ENCODE data around the gene KRTAP20-2. TPM values are rescaled to one million over a fixed set of nuclear protein-coding genes. Genes with fewer than 3 reads are reported as not detected.

The KRTAP20-2 gene
- total and polyA plus RNA-seq, 2 donors (not counting 1 experiment from before 2014, with no cell fraction given) = not detected

- TF ChIP-seq CTCF (conservative IDR thresholded peaks at IDR 0.05 in 1 of 2, IDR thresholded peaks at IDR 0.05 in 1 of 2; ENCODE audit: low read depth in 1 of 2, low read length in 2 of 2) (no peak), EZH2 (IDR thresholded peaks at IDR 0.05; ENCODE audit: low read length, missing control alignments) (no peak)
- H3K4me2 ChIP-seq (ENCODE audit: extremely low read depth, insufficient read depth, low read length) = no peak within 1 kb of the TSS
- no peak for DNase-seq (ENCODE audit: low read depth in 2 of 2)
These were observed 36.2 kb upstream of the KRTAP20-2 start, which contains the start of gene KRTAP6-2 for GRCh38 chr21:30598802-30599201. KRTAP6-2 (minus strand) TSS chr21:30598902; CDS start chr21:30598874, 28 bp downstream.

GRCh38 chr21:30600787-30601186 lies 34.2 kb upstream of the KRTAP20-2 start, which contains the start of gene KRTAP22-1:
KRTAP22-1 (plus strand) TSS chr21:30601087.
- H3K79me2 ChIP-seq (ENCODE audit: control insufficient read depth, insufficient read depth, low read length) = no peaks in the 10 kb centered on the region
- H3K4me2 ChIP-seq (ENCODE audit: extremely low read depth, insufficient read depth, low read length) = no peak within 1 kb of the TSS
- no peak within 1 kb of the TSS for H3K27ac ChIP-seq (ENCODE audit: insufficient read depth, low read length)
- H2AFZ ChIP-seq (ENCODE audit: low read length) = no peak within 1 kb of the TSS
- no peak for TF ChIP-seq EZH2 (IDR thresholded peaks at IDR 0.05; ENCODE audit: low read length, missing control alignments)
- TF ChIP-seq CTCF (conservative IDR thresholded peaks at IDR 0.05 in 1 of 2, IDR thresholded peaks at IDR 0.05 in 1 of 2; ENCODE audit: low read depth in 1 of 2, low read length in 2 of 2) = no peak
- no peaks in the 10 kb centered on the region for H3K36me3 ChIP-seq (ENCODE audit: control insufficient read depth, insufficient read depth, low read length)
- H3K27me3 ChIP-seq (ENCODE audit: control insufficient read depth, insufficient read depth, low read length) = no peaks in the 10 kb centered on the region
- H3K4me1 ChIP-seq (ENCODE audit: control insufficient read depth, extremely low read depth, insufficient read depth, low read length) = no peaks in the 10 kb centered on the region
- no peaks in the 10 kb centered on the region for H4K20me1 ChIP-seq (ENCODE audit: control insufficient read depth, extremely low read depth, insufficient read depth, low read length)
- no peak for DNase-seq (ENCODE audit: low read depth in 2 of 2)
- no peaks in the 10 kb centered on the region for H3K9me3 ChIP-seq (ENCODE audit: control insufficient read depth, insufficient read depth, low read depth, low read length)
- H3K4me3 ChIP-seq (replicated peaks in 1 of 4; ENCODE audit: control extremely low read depth in 1 of 4, insufficient read depth in 1 of 4, low read depth in 3 of 4, low read length in 4 of 4) = no peak within 1 kb of the TSS
- H3K9ac ChIP-seq (ENCODE audit: insufficient read depth, low read length) = no peak within 1 kb of the TSS

More at GRCh38 chr21:30598802-30599201, 36.2 kb upstream of the KRTAP20-2 start, which contains the start of gene KRTAP6-2:
- H3K4me3 ChIP-seq (replicated peaks in 1 of 4; ENCODE audit: control extremely low read depth in 1 of 4, insufficient read depth in 1 of 4, low read depth in 3 of 4, low read length in 4 of 4) = no peak within 1 kb of the TSS
- H3K27ac ChIP-seq (ENCODE audit: insufficient read depth, low read length) = no peak within 1 kb of the TSS
- no peaks in the 10 kb centered on the region for H3K4me1 ChIP-seq (ENCODE audit: control insufficient read depth, extremely low read depth, insufficient read depth, low read length)
- H3K79me2 ChIP-seq (ENCODE audit: control insufficient read depth, insufficient read depth, low read length) = no peaks in the 10 kb centered on the region
- H2AFZ ChIP-seq (ENCODE audit: low read length) = no peak within 1 kb of the TSS
- H4K20me1 ChIP-seq (ENCODE audit: control insufficient read depth, extremely low read depth, insufficient read depth, low read length) = no peaks in the 10 kb centered on the region
- no peaks in the 10 kb centered on the region for H3K27me3 ChIP-seq (ENCODE audit: control insufficient read depth, insufficient read depth, low read length)
- H3K9ac ChIP-seq (ENCODE audit: insufficient read depth, low read length) = no peak within 1 kb of the TSS
- no peaks in the 10 kb centered on the region for H3K9me3 ChIP-seq (ENCODE audit: control insufficient read depth, insufficient read depth, low read depth, low read length)
- no peaks in the 10 kb centered on the region for H3K36me3 ChIP-seq (ENCODE audit: control insufficient read depth, insufficient read depth, low read length)

GRCh38 chr21:30605968-30606367 lies 29.0 kb upstream of the KRTAP20-2 start:
- no peaks in the 10 kb centered on the region for H3K4me1 ChIP-seq (ENCODE audit: control insufficient read depth, extremely low read depth, insufficient read depth, low read length)
- H3K79me2 ChIP-seq (ENCODE audit: control insufficient read depth, insufficient read depth, low read length) = no peaks in the 10 kb centered on the region
- H3K9me3 ChIP-seq (ENCODE audit: control insufficient read depth, insufficient read depth, low read depth, low read length) = no peaks in the 10 kb centered on the region
- no peak for DNase-seq (ENCODE audit: low read depth in 2 of 2)
- no peak for TF ChIP-seq CTCF (conservative IDR thresholded peaks at IDR 0.05 in 1 of 2, IDR thresholded peaks at IDR 0.05 in 1 of 2; ENCODE audit: low read depth in 1 of 2, low read length in 2 of 2)
- TF ChIP-seq EZH2 (IDR thresholded peaks at IDR 0.05; ENCODE audit: low read length, missing control alignments) = no peak
- no peak overlapping the region for H3K4me3 ChIP-seq (replicated peaks in 1 of 4; ENCODE audit: control extremely low read depth in 1 of 4, insufficient read depth in 1 of 4, low read depth in 3 of 4, low read length in 4 of 4)
- no peak overlapping the region for H3K4me2 ChIP-seq (ENCODE audit: extremely low read depth, insufficient read depth, low read length)
- no peak overlapping the region for H3K27ac ChIP-seq (ENCODE audit: insufficient read depth, low read length)
- H4K20me1 ChIP-seq (ENCODE audit: control insufficient read depth, extremely low read depth, insufficient read depth, low read length) = no peaks in the 10 kb centered on the region
- no peaks in the 10 kb centered on the region for H3K27me3 ChIP-seq (ENCODE audit: control insufficient read depth, insufficient read depth, low read length)
- H3K36me3 ChIP-seq (ENCODE audit: control insufficient read depth, insufficient read depth, low read length) = no peaks in the 10 kb centered on the region
- H2AFZ ChIP-seq (ENCODE audit: low read length) = no peak overlapping the region
- H3K9ac ChIP-seq (ENCODE audit: insufficient read depth, low read length) = no peak overlapping the region

Measured in fibroblast of lung (primary cell).